ENCODE measurements around the gene ADM. TPM values are rescaled to one million over a fixed set of nuclear protein-coding genes. Genes with fewer than 3 reads are reported as not detected.

The ADM gene
- total RNA-seq, 1 donor from 2014 or later: 17.3 TPM

- peak; percentile 38 for DNase-seq (ENCODE audit: low read depth)
These were observed 21.4 kb downstream of the ADM start for GRCh38 chr11:10326012-10326964.

GRCh38 chr11:10327254-10327653 is 22.4 kb downstream of the ADM start:
- DNase-seq (ENCODE audit: low read depth): no peak

GRCh38 chr11:10328314-10329098 is 23.6 kb downstream of the ADM start:
- no peak for DNase-seq (ENCODE audit: low read depth)

- DNase-seq (ENCODE audit: low read depth): no peak
These were observed 24.5 kb downstream of the ADM start for GRCh38 chr11:10329356-10329755.

GRCh38 chr11:10329935-10330334 is 25.1 kb downstream of the ADM start:
- DNase-seq (ENCODE audit: low read depth): peak; percentile 36

GRCh38 chr11:10331548-10332289 is 26.8 kb downstream of the ADM start:
- DNase-seq (ENCODE audit: low read depth): peak; percentile 48

- no peak for DNase-seq (ENCODE audit: low read depth)
These were observed 28.6 kb downstream of the ADM start for GRCh38 chr11:10333490-10333889.

- no peak for DNase-seq (ENCODE audit: low read depth)
These were observed 33.4 kb downstream of the ADM start for GRCh38 chr11:10338287-10338686.

DNA sequence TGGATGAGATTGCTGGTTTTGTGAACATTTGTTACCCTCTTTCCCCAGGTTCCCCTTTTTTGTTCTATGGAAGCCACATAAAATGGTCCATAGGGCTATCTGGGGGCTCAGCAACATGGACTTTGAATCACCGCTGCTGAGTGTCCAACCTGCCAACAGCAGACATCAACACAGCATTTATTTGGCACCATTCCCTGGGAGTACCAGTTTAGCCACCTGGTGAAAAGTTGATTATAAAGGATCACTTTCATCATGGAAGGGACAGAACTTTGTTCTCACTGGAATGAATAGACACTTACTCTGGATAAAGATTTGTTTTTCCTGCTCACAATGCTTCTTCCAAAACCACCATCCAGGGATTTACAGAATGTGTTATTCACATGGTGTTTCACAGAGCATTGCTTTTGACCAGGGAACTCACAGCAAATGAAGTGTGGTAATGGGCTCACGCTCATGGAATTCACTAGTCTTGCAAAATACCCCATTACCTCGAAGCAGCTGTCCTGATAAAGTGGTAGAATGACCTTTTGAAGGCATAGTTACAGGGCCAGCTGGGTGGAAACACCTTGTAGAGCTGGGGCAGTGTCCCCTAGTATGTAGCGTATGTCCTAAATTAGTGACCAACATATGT is 43.9 kb downstream of the ADM start:
- peak; percentile 40 for DNase-seq (ENCODE audit: low read depth)

DNA sequence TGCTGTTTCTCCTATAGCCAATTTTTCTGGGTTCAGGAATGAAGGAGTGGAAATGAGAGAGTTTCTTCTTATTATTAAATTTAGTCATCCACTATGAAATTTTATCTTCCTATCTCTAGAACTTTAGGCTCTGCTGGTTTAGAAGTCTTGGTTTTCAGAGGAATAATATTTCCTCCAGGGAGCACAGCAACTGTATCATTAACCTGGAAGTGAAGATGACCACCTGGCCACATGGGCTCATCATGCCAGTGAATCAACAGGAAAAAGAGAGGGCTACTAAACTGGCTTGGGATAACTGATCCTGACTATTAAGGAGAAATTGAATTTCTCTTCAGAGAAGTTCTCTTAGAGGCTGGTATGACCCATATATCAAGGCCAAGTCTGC is 44.4 kb downstream of the ADM start:
- no peak for DNase-seq (ENCODE audit: low read depth)

- no peak for DNase-seq (ENCODE audit: low read depth)
These were observed 44.9 kb downstream of the ADM start for GRCh38 chr11:10349806-10350205.

- peak; percentile 74 for DNase-seq (ENCODE audit: low read depth)
These were observed 45.5 kb downstream of the ADM start for GRCh38 chr11:10350334-10350733.

DNA sequence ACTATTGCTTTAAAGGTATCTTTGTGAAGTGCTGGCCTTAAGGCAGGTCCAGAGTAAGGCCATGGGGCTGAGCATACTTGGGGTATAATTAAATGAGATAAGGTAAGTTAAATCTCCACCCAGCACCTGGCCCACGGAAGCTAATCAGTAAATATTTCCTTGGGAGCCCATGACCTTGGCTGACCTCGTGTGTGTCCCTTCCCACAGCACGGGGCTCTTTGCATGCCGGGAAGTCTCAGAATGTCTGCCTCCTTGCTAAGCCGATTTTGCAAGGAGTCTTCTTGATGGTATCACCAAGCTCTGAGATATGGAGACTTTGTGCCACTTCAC is 46.5 kb downstream of the ADM start:
- DNase-seq (ENCODE audit: low read depth): no peak

DNA sequence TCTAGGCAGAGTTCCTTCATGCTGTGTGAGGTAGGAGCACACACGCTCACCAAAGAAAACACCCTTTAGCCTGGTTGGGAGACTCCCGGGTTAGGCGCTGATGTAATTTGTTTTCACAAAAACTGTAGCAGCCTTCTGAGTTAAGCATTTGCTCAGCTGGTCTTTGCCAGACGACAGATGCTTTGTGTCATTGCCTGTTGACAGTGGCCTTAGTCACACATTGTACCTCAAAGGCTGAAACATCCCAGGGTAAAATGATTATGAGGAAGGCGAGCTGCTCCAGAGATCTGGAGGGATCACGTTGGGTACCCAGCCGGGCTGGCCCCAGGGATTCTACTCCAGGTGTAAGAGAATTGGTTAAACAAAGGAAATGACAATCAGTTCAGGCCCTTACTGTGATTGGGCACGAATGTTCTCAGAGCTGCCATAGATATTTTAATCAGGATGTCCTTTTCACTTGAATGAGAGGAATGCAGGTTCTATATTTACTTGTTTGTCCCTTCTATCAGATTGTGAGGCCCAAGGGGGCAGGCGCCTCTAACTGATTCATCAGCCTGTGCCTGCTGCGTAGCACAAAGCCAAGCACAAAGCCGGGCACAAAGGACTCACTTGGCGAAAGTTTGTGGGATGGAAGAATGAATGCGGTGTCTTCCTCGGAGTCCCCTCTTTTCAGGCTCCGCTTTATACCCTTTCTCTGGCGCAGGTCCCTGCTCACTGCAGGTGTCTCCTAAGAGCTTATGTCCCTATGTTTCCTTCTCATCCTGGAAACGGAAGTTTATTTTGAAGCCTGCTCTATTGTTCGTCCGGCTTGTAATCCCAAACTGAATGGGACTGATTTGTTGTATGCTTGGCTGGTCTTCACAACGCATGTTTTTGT is 47.1 kb downstream of the ADM start:
- DNase-seq (ENCODE audit: low read depth): peak; percentile 90

GRCh38 chr11:10352921-10353550 is 48.2 kb downstream of the ADM start:
- DNase-seq (ENCODE audit: low read depth): no peak

GRCh38 chr11:10354389-10354788 is 49.5 kb downstream of the ADM start:
- DNase-seq (ENCODE audit: low read depth): no peak

DNA sequence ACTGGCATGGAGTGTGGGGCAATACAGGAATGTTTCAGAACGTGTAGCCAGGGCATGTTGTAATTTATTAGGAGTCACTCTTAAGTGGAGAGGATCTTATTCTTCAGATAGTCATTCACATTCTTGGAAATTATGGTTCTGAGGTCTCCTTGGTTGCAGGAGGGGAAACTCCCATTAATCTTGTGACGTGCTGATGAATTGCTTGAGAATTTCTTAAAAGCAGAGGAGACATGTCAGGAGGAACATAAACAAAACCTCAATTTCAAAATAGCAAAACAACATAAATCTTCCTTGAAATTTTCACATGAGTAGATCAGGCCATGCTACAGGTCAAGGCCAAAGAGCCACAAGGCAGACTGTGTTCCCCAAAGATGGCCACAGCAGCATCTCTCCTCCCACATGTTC is 50.4 kb downstream of the ADM start:
- DNase-seq (ENCODE audit: low read depth): no peak

- DNase-seq (ENCODE audit: low read depth): no peak
These were observed 51.3 kb downstream of the ADM start for GRCh38 chr11:10356161-10356560.

Measured in myocyte (in vitro differentiated cells).